Calu3 (cell line): ENCODE measurements around the gene LIPT2. TPM values are rescaled to one million over a fixed set of nuclear protein-coding genes. Genes with fewer than 3 reads are reported as not detected.

Experiments used
- BruUV-seq: library from RNA; stranded (reverse); fragments of 400-500 nt; replicated peaks from 2 replicates; lab custom pipeline; 2021; lab: Mats Ljungman, UMichigan
- CTCF ChIA-PET: fragments of 300-600 bp; sonication (Branson Sonifier 250); formaldehyde crosslinking; loops from one replicate; lab custom pipeline; 2022; ENCODE audit warnings: antibody characterized with exemption; lab: Charles Lee
- DNase-seq: peaks from one replicate; pipeline ENCODE4 v3.0.0; 2022
- H3K27ac Mint-ChIP-seq: one replicate; pipeline ENCODE4 v1.8.0; 2022; ENCODE audit warnings: mixed read lengths; ENCODE audit not compliant: unreplicated experiment
- H3K27me3 Mint-ChIP-seq: one replicate; pipeline ENCODE4 v1.8.0; 2022; ENCODE audit warnings: mixed read lengths; ENCODE audit not compliant: unreplicated experiment
- H3K36me3 Mint-ChIP-seq: one replicate; pipeline ENCODE4 v1.8.0; 2022; ENCODE audit warnings: mild to moderate bottlenecking, moderate library complexity, mixed read lengths; ENCODE audit not compliant: insufficient read depth, unreplicated experiment
- H3K4me1 Mint-ChIP-seq: one replicate; pipeline ENCODE4 v1.8.0; 2022; ENCODE audit warnings: mild to moderate bottlenecking, low read depth, mixed read lengths; ENCODE audit not compliant: unreplicated experiment
- H3K4me3 Mint-ChIP-seq: one replicate; pipeline ENCODE4 v1.8.0; 2022; ENCODE audit warnings: mild to moderate bottlenecking, low read depth, moderate library complexity, mixed read lengths; ENCODE audit not compliant: unreplicated experiment
- H3K9me3 Mint-ChIP-seq: one replicate; pipeline ENCODE4 v1.8.0; 2022; ENCODE audit warnings: low read depth, mixed read lengths; ENCODE audit not compliant: unreplicated experiment
- intact Hi-C: fragments of 100-400 bp; cut with micrococcal nuclease; formaldehyde crosslinking; loops from one replicate; pipeline ENCODE4 v1.10.0; 2022; ENCODE audit not compliant: unreplicated experiment
- total RNA-seq: library from RNA; stranded (reverse); gene quantifications from 2 replicates; pipeline ENCODE4 v1.2.3, GENCODE V29; 2022
- TF ChIP-seq, protein P1 (sequence below): fragments of 200-600 bp; IDR thresholded peaks from one replicate; pipeline ENCODE4 v1.8.0; 2022; ENCODE audit warnings: antibody characterized with exemption; ENCODE audit not compliant: unreplicated experiment

Gene LIPT2
- total RNA-seq, 1 experiment from 2014 or later: 10.9 TPM

DNA sequence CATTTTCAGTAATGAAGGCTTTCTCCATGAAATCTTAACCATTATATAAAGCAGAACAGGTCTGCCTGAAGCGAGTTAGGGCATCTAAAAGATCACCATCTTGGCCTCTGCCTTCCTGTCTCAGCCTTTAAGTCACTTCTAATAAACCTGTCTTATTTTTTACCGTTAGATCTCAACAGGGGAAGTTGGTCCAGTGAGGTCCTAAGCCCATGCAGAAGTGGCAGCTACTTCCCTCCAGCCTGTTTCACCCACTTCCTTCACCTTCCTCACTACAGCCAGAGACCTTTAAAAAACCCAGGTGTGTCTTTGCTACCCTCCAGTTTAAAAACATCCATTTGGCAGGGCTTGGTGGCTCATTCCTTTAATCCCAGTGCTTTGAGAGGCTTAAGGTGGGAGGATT, 14.1 kb upstream of the LIPT2 start:
- intact Hi-C loops: no loop called here
- Mint-ChIP-seq H3K36me3 (peaks cover 9% of the 10 kb centered on the region), H3K9me3 (no peaks in the 10 kb centered on the region), H3K27me3 (no peaks in the 10 kb centered on the region), H3K27ac (no peak overlapping the region), H3K4me1 (peaks cover 11% of the 10 kb centered on the region), H3K4me3 (no peak overlapping the region)
- BruUV-seq: no TSS peak
- CTCF ChIA-PET: no interaction called here
- TF ChIP-seq, protein P1, sequence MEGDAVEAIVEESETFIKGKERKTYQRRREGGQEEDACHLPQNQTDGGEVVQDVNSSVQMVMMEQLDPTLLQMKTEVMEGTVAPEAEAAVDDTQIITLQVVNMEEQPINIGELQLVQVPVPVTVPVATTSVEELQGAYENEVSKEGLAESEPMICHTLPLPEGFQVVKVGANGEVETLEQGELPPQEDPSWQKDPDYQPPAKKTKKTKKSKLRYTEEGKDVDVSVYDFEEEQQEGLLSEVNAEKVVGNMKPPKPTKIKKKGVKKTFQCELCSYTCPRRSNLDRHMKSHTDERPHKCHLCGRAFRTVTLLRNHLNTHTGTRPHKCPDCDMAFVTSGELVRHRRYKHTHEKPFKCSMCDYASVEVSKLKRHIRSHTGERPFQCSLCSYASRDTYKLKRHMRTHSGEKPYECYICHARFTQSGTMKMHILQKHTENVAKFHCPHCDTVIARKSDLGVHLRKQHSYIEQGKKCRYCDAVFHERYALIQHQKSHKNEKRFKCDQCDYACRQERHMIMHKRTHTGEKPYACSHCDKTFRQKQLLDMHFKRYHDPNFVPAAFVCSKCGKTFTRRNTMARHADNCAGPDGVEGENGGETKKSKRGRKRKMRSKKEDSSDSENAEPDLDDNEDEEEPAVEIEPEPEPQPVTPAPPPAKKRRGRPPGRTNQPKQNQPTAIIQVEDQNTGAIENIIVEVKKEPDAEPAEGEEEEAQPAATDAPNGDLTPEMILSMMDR: no peak
- no peak for DNase-seq

DNA sequence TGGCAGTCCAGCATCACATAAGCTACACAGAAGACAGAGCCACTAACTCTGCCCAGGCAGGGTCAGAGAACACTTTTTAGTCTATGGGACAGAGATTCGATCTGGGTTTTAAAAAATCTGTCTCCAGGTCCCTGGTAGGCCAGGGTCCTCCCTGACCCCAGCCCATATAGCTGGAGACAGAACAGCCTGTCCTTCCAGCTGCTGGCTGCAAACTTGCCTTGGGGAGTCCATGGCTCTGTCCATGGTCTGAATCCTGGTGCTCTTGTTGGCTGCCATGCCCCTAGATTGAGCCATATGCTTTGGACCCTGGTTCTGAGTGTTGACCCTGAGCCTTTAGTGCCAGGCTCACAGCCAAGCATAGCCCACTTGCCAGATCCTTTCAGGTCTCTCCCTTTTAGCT, 13.3 kb upstream of the LIPT2 start:
- peaks cover 11% of the 10 kb centered on the region for H3K4me1 Mint-ChIP-seq
- no peaks in the 10 kb centered on the region for H3K27me3 Mint-ChIP-seq
- BruUV-seq: no TSS peak
- CTCF ChIA-PET: no interaction called here
- intact Hi-C loops: no loop called here
- peaks cover 9% of the 10 kb centered on the region for H3K36me3 Mint-ChIP-seq
- TF ChIP-seq, protein P1: no peak
- no peaks in the 10 kb centered on the region for H3K9me3 Mint-ChIP-seq
- H3K4me3 Mint-ChIP-seq: no peak overlapping the region
- no peak overlapping the region for H3K27ac Mint-ChIP-seq
- DNase-seq: no peak

DNA sequence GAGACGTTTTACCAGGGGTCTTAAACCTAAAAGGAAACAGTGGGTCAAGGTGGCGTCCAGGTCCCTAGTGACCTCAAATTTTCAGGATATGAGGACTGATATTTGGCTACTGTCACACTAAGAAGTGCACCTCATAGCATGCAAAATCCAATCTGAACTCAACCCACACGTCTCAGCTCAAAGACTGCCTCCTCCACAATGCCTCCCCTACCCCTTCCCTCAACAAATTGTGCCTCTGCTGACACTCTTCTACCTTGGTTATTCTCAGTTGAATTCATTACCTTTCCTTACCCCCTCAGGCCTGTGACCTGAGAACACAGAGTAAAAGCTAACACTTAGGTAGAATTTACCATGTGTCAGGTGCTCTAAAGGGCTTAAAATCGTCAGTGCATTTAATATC, 12.4 kb upstream of the LIPT2 start:
- TF ChIP-seq, protein P1: no peak
- BruUV-seq: no TSS peak

GRCh38 chr11:74504100-74504691, 10.7 kb upstream of the LIPT2 start:
- TF ChIP-seq, protein P1: no peak
- peaks cover 11% of the 10 kb centered on the region for H3K4me1 Mint-ChIP-seq
- CTCF ChIA-PET: interaction anchor here (0.9 to 2.0 kb wide), 4 partner anchors 9 to 42 kb away, joined by 3 to 8 read pairs (median 4); partner anchors contain the start of gene LIPT2
- no peaks in the 10 kb centered on the region for H3K27me3 Mint-ChIP-seq
- intact Hi-C loops: loop anchor here (5.0 kb wide), 1 partner anchor 43 kb away; no protein-coding TSS in a partner anchor
- no peak for DNase-seq
- H3K27ac Mint-ChIP-seq: peak overlapping the region; percentile 97
- BruUV-seq: no TSS peak
- H3K4me3 Mint-ChIP-seq: peak overlapping the region; percentile 47
- no peaks in the 10 kb centered on the region for H3K9me3 Mint-ChIP-seq
- peaks cover 9% of the 10 kb centered on the region for H3K36me3 Mint-ChIP-seq

More for the DNA sequence above, 12.4 kb upstream of the LIPT2 start:
- no peaks in the 10 kb centered on the region for H3K27me3 Mint-ChIP-seq
- H3K4me3 Mint-ChIP-seq: no peak overlapping the region
- peak overlapping the region; percentile 97 for H3K27ac Mint-ChIP-seq
- no peaks in the 10 kb centered on the region for H3K9me3 Mint-ChIP-seq
- H3K36me3 Mint-ChIP-seq: peaks cover 9% of the 10 kb centered on the region
- CTCF ChIA-PET: no interaction called here
- peaks cover 11% of the 10 kb centered on the region for H3K4me1 Mint-ChIP-seq
- DNase-seq: no peak
- intact Hi-C loops: loop anchor here (1.0 kb wide), 1 partner anchor 12 kb away; no protein-coding TSS in a partner anchor
